DMS153 treated with DMSO at 0.1 percent for 48 hours (cell line): ENCODE data around the gene SENP3.

Experiments
- DNase-seq: peaks from one replicate; lab custom pipeline; 2025; ENCODE audit not compliant: unreplicated experiment; lab: John Stamatoyannopoulos, UW

The SENP3 gene

GRCh38 chr17:7575959-7576358, 14.2 kb downstream of the SENP3 start:
- no peak for DNase-seq

- no peak for DNase-seq
Observed at GRCh38 chr17:7576432-7576937, 14.8 kb downstream of the SENP3 start.

- DNase-seq: no peak
Observed at GRCh38 chr17:7577327-7578199, 15.8 kb downstream of the SENP3 start.

- no peak for DNase-seq
Observed at GRCh38 chr17:7579001-7579833, 17.5 kb downstream of the SENP3 start, which contains the start of gene CD68. Gene CD68 (plus strand): TSS chr17:7579638. CDS start chr17:7579678, 40 bp downstream.

- no peak for DNase-seq
Observed at GRCh38 chr17:7579834-7580603, 18.3 kb downstream of the SENP3 start.

DNA sequence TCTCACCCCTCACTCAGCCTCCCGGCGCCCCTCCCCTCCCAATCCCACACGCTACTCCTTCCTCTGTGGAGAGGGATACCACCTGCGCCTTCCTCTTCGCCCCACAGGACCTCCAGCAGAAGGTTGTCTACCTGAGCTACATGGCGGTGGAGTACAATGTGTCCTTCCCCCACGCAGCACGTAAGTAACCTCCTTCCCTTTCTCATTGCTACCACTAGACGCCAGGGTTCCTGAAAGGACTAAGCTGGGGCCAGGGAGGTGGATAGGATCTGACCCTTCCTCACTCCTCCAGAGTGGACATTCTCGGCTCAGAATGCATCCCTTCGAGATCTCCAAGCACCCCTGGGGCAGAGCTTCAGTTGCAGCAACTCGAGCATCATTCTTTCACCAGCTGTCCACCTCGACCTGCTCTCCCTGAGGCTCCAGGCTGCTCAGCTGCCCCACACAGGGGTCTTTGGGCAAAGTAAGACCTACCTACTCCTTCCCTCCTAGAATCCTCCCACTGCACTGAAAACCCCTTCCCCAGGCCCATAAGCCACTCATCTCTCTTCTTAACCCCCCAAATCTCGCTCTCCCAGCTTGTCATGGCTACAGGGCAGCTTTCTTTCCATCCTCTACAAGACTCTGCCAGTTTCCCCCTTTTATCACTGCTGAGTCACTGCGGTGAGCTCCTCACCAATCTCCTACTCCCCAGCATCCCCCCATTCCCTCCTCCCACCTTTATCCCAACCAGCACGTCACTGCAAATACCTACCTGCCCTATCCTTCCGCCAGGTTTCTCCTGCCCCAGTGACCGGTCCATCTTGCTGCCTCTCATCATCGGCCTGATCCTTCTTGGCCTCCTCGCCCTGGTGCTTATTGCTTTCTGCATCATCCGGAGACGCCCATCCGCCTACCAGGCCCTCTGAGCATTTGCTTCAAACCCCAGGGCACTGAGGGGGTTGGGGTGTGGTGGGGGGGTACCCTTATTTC, 19.2 kb downstream of the SENP3 start:
- DNase-seq: no peak

GRCh38 chr17:7582396-7583252, 20.9 kb downstream of the SENP3 start:
- no peak for DNase-seq

- DNase-seq: peak; percentile 78
Observed at GRCh38 chr17:7583253-7584109, 21.8 kb downstream of the SENP3 start, which contains the start of gene MPDU1. Gene MPDU1 (plus strand): TSS chr17:7583852. CDS start chr17:7583863, 11 bp downstream.

- no peak for DNase-seq
Observed at GRCh38 chr17:7586673-7587419, 25.1 kb downstream of the SENP3 start.

- DNase-seq: no peak
Observed at GRCh38 chr17:7587420-7588151, 25.9 kb downstream of the SENP3 start.

DNA sequence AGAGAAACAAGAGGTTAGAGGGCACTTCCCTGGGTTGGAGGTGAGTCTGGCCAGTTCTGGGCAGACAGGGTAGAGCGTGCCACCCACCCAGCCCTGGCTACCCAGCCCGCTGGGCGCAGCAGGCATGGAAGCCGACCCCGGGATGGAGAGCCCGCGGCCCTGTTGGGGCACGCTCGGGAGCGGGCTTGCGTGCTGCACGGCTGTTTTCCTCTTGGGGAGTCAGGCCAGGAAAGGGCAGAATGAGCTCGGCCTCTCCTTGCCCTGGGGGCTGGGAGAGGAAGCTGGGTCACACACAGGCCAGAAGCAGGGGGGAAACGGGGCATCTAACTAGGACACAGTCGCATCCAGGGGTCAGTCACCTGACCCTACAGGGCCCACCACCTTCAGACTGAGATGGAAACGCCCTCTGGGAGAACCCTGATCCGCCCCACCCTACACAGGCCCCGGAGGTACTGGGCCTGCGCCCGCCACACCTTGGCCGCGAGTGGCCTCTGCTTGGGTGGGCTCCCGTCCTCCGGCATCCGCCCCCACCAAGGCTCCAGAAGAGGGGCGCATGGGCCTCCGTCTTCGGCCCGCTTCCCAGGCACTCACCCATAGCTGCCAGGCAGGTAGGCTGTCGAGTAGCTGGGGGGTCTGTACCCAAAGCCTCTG, 27.0 kb downstream of the SENP3 start:
- no peak for DNase-seq

DNA sequence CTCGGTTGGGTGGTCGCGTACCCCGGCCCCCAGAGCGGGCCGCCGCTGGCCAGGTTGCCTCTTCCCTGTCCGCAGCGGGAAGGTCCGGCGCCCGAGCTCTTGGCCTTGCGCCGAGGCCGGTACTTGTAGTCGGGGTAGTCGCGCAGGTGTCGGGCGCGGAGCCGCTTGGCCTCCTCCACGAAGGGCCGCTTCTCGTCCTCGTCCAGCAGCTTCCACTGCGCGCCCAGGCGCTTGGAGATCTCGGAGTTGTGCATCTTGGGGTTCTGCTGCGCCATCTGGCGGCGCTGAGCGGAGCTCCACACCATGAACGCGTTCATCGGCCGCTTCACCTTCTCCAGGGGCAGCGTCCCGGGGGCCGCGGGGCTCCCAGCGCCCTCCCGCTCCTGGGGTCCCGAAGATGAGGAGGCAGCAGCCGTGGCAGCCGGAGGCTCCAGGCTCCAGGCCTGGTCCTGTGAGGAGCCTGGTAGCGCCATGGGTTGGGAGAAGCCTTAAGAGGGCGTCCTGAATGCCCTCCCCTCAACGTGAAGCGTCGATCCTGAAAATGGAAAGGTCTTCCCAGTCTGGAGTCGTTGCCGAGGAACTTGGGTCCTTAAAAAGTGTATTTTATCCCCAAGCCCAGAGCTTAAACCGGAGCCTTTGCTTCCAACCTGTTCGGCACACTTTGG, 27.6 kb downstream of the SENP3 start:
- DNase-seq: no peak

- no peak for DNase-seq
Observed at GRCh38 chr17:7589891-7590691, 28.4 kb downstream of the SENP3 start, which contains the start of gene SOX15. Gene SOX15 (minus strand): TSS chr17:7590094. CDS start chr17:7589676, 418 bp downstream.

DNA sequence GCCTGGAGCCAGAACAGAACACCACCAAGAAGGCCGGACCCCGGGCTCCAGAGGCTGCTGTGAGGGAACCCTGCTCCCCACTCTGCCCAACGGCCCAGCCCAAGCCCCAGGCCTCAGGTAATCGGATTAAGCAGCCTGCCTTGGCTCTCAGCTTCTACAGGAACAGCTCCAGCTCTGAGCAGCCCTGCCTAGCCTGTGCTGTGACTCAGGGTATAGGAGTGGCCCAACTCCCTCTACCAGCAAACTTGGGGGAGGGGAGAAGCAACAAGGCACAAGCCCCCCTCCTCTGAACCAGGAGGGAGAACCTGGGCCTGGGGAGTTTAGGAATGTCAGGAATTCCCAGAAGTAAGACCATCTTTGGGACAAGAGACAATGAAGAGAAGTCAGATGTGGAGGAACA, 29.0 kb downstream of the SENP3 start:
- DNase-seq: no peak
